ENCODE measurements around the gene PDE6D. TPM values are rescaled to one million over a fixed set of nuclear protein-coding genes. Genes with fewer than 3 reads are reported as not detected.

Gene PDE6D
- total RNA-seq, 4 donors from 2014 or later, result 13.5 to 24.0 (median 16.1) TPM

DNA sequence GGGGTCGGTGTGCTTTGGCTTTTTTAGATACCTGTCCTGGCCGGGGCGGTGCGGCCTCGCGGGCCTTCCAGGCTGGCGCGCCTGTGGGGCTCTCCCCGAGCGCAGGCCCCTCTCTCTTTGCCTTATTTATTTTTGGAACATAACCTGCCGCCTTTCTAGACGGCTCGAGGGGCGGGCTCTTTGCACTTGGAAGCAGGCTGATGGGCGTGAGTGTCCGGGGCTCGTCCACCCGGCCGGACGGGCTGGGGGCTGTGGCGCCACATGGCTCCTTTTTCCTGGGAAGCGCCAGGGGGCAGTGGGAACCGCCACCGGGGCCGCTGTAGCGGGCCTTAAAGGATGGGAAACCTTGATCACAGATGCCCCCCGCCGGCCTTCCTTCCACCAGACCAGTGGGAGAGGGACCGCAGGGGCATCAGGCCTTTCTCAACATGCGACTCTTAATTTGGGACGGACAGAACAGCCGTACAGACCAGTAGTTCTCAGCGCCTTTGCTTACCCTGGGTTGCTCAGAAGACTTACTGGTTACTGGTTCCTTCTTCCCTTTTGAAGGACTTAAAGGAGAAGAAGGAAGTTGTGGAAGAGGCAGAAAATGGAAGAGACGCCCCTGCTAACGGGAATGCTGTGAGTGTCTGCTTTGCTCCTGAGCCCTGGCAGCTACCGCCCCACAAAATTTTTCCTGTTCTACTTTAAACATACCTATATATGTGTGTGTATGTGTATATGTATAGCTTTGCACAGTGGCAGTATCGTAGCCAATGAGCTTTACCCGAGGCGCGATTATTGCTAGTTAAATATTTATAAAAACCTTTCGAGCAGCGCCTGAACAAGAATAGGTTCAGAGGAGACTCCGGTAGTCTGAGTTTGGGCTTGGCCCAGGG, 70.0 kb downstream of the PDE6D start:
- 3 to 10% methylated on average over 11 to 13 of the region's 43 CpGs for WGBS, 2 donors
- H3K36me3 ChIP-seq, result peaks cover 6 to 33% (median 7%) of the 10 kb centered on the region in 3 donors
- H3K27ac ChIP-seq, result peak overlapping the region; percentile 94 to 100 (median 99)
- no peaks in the 10 kb centered on the region for H3K9me3 ChIP-seq
- peak overlapping the region; percentile 59 to 95 (median 92) for H3K4me3 ChIP-seq
- H3K27me3 ChIP-seq, result no peaks in the 10 kb centered on the region
- TF ChIP-seq, protein P1, sequence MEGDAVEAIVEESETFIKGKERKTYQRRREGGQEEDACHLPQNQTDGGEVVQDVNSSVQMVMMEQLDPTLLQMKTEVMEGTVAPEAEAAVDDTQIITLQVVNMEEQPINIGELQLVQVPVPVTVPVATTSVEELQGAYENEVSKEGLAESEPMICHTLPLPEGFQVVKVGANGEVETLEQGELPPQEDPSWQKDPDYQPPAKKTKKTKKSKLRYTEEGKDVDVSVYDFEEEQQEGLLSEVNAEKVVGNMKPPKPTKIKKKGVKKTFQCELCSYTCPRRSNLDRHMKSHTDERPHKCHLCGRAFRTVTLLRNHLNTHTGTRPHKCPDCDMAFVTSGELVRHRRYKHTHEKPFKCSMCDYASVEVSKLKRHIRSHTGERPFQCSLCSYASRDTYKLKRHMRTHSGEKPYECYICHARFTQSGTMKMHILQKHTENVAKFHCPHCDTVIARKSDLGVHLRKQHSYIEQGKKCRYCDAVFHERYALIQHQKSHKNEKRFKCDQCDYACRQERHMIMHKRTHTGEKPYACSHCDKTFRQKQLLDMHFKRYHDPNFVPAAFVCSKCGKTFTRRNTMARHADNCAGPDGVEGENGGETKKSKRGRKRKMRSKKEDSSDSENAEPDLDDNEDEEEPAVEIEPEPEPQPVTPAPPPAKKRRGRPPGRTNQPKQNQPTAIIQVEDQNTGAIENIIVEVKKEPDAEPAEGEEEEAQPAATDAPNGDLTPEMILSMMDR (IDR thresholded peaks at IDR 0.05), result no peak
- TF ChIP-seq POLR2A (IDR thresholded peaks at IDR 0.05), result no peak
- H3K4me1 ChIP-seq, result peaks cover 31 to 66% (median 34%) of the 10 kb centered on the region in 3 donors
- DNase-seq, result no peak
- intact Hi-C loops (cut with DNase I), result loop anchor here (2.0 kb wide), 1 partner anchor 98 kb away; no protein-coding TSS in a partner anchor

DNA sequence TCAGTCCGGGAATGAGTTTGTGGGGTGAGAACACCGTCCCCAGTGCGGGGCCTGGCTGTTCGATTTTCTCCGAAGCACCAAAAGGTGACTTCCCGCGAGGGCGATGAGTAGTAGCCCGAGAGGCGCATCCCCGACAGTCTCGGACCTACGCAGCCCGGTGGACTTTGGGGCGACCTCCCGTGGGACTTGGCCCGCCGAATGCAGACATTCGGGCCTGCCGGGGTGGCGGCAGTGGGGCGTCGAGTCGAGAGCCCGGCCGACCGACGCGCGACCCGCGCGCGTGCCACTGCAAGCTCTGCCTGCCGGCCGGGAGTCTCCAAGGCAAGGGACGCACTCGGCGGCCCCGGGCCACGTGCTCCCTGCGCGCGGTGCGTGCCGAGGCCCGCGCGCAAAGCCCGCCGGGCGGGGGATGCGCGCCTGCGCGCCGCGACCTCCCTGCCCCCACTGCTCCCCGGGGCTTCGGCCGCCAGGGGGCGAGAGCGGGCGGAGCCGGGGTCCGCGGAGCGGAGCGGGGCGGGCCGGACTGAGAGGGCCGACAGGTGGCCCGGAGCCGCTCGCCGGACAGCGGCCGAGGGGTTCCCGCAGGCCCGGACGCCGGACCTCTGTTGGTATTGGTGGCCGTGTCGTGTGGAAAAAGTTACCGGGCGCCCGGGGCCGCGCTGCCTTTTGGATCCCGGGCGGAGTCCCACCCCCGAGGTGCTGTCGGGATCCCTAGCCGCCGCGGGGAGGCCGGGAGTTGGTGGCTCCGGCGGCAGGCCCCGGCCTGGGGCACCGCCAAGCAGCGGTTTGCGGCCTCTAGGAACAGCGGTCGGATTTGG, 70.9 kb downstream of the PDE6D start:
- Histone ChIP-seq H3K36me3 (peaks cover 6 to 33% (median 7%) of the 10 kb centered on the region in 3 donors), H3K27me3 (no peaks in the 10 kb centered on the region), H3K4me3 (peak overlapping the region; percentile 59 to 95 (median 92)), H3K27ac (peak overlapping the region; percentile 94 to 100 (median 99)), H3K4me1 (peaks cover 39 to 70% (median 41%) of the 10 kb centered on the region in 3 donors), H3K9me3 (no peaks in the 10 kb centered on the region)
- intact Hi-C loops (cut with DNase I), result loop anchor here (2.0 kb wide), 1 partner anchor 97 kb away; no protein-coding TSS in a partner anchor
- WGBS, 2 donors, result 0% methylated on average over 3 to 4 of the region's 105 CpGs
- TF ChIP-seq POLR2A (IDR thresholded peaks at IDR 0.05), result peak in 3 of 4 donors; percentile 12 to 89 (median 87)
- TF ChIP-seq, protein P1 (IDR thresholded peaks at IDR 0.05), result peak; percentile 52 to 100 (median 98)
- no peak for DNase-seq

DNA sequence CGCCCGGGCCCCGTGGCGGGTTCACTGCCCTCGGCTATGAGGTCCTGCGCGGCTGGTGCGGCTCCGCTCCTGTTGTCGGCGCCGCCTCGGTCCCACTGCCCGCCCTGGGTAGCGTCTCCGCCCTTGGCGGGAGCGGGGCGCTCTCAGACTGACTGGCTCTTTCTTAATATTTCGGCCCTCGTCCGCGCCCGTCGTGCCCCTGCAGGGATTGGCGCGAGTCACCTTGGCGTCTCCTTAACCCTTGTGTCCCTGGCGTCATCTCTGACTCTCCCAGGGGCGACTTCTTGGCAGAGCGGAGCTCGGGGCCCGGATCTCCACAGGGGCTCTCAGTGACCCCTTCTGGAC, 71.5 kb downstream of the PDE6D start:
- H3K4me1 ChIP-seq, result peaks cover 38 to 70% (median 38%) of the 10 kb centered on the region in 3 donors

DNA sequence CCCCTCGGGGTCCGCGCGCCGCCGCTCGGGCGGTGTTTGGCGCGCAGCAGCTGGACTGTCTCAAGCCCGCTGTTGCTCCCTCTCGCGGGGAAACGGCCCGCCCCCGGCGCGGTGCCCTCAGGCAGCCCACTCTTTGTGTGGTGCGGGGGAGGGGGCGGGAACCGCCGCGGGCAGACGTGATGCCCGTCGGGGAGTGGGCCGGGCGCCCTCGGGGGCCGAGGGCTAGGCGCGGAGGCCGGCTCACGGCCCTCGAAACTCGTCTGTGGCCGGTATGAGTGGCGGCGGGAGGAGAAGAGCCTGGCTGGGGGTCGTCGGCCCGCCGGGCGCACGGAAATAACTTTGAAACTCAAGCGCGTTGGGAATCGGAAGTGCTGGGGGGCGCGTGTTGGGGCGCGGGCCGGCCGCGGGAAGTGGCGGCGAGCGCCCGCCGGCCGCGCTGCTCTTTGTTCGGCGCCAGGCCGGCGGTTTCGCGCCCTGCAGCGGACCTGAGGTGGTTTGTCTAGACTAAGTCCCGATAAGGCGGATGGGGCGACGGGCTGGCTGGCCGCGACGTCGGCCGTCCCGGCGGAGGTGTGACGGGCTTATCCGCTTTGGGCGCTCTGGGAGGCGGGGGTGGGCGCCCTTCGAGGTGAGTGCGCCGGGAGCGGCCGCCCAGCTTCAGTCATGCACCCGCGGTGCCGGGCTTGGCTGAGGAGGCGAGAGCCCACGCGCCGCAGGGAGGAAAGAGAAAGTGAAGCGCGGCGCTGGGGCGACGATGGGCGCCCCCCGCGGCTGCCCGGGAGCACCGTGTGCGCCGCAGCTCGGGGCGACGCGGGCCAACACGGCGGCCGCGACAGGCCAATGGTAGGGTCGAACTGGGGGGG, 72.1 kb downstream of the PDE6D start:
- 0% methylated on average over 19 of the region's 118 CpGs; no CpG with 5 or more reads in 1 of the 2 donors for WGBS, 2 donors
- Histone ChIP-seq H3K9me3 (no peaks in the 10 kb centered on the region), H3K36me3 (peaks cover 6 to 26% (median 7%) of the 10 kb centered on the region in 3 donors), H3K27me3 (no peaks in the 10 kb centered on the region), H3K4me3 (peak overlapping the region; percentile 59 to 95 (median 92)), H3K4me1 (peaks cover 32 to 70% (median 35%) of the 10 kb centered on the region in 3 donors), H3K27ac (peak overlapping the region; percentile 94 to 100 (median 99))
- DNase-seq, result no peak
- TF ChIP-seq, protein P1 (IDR thresholded peaks at IDR 0.05), result peak in 2 of 6 experiments; percentile 13 to 20
- TF ChIP-seq POLR2A (IDR thresholded peaks at IDR 0.05), result no peak
- intact Hi-C loops (cut with DNase I), result no loop called here

More for the DNA sequence above, 71.5 kb downstream of the PDE6D start:
- Histone ChIP-seq H3K9me3 (no peaks in the 10 kb centered on the region), H3K27ac (peak overlapping the region; percentile 94 to 100 (median 99)), H3K4me3 (peak overlapping the region; percentile 59 to 95 (median 92)), H3K27me3 (no peaks in the 10 kb centered on the region), H3K36me3 (peaks cover 6 to 32% (median 7%) of the 10 kb centered on the region in 3 donors)
- intact Hi-C loops (cut with DNase I), result no loop called here
- peak; percentile 21 for DNase-seq
- WGBS, 2 donors, result 0% methylated on average over 12 of the region's 33 CpGs; no CpG with 5 or more reads in 1 of the 2 donors
- TF ChIP-seq, protein P1 (IDR thresholded peaks at IDR 0.05), result no peak
- no peak for TF ChIP-seq POLR2A (IDR thresholded peaks at IDR 0.05)
